Measurements from ENCODE around the gene ENTR1. TPM values are rescaled to one million over a fixed set of nuclear protein-coding genes. Genes with fewer than 3 reads are reported as not detected.

Gene ENTR1
- polyA plus RNA-seq, 1 donor from 2014 or later, result 63.7 TPM

GRCh38 chr9:136354592-136355085 lies 55.8 kb downstream of the ENTR1 start:
- Histone ChIP-seq H4K20me1 (ENCODE audit: insufficient read depth) (no peaks in the 10 kb centered on the region), H3F3A (ENCODE audit: insufficient read depth, low read length, poor library complexity, severe bottlenecking) (no peaks in the 10 kb centered on the region), H3K4me2 (ENCODE audit: low read length) (no peak overlapping the region), H3K79me2 (replicated peaks; ENCODE audit: insufficient read depth, low read length) (no peaks in the 10 kb centered on the region), H3K9me2 (ENCODE audit: insufficient read depth, low read length) (no peaks in the 10 kb centered on the region), H3K9ac (ENCODE audit: low read length) (no peak overlapping the region), H3K27ac (ENCODE audit: low read length) (no peak overlapping the region), H2AFZ (ENCODE audit: low read depth, low read length) (no peak overlapping the region), H3K36me3 (ENCODE audit: insufficient read depth, low read length) (no peaks in the 10 kb centered on the region), H3K27me3 (ENCODE audit: insufficient read depth, low read depth, low read length) (no peaks in the 10 kb centered on the region), H3K4me3 (ENCODE audit: low read length) (no peak overlapping the region), H3K9me3 (ENCODE audit: low read length) (no peaks in the 10 kb centered on the region)
- no peak for TF ChIP-seq REST (IDR thresholded peaks at IDR 0.05; ENCODE audit: borderline replicate concordance)
- no peak for TF ChIP-seq EZH2 (IDR thresholded peaks at IDR 0.05; ENCODE audit: borderline replicate concordance, insufficient read depth, low read length, poor library complexity, severe bottlenecking)
- no peak for TF ChIP-seq SMC3 (conservative IDR thresholded peaks at IDR 0.05; ENCODE audit: poor library complexity)
- TF ChIP-seq POLR2AphosphoS5 (IDR thresholded peaks at IDR 0.05), result no peak
- no peak for TF ChIP-seq CTCF (IDR thresholded peaks at IDR 0.05; ENCODE audit: poor library complexity, severe bottlenecking)
- TF ChIP-seq EP300 (conservative IDR thresholded peaks at IDR 0.05; ENCODE audit: poor library complexity, severe bottlenecking), result no peak
- no peak for TF ChIP-seq RAD21 (conservative IDR thresholded peaks at IDR 0.05)
- TF ChIP-seq TAF1 (IDR thresholded peaks at IDR 0.05; ENCODE audit: low read depth), result no peak

GRCh38 chr9:136353757-136354488 lies 56.5 kb downstream of the ENTR1 start:
- H3K9me2 ChIP-seq (ENCODE audit: insufficient read depth, low read length), result no peaks in the 10 kb centered on the region
- no peaks in the 10 kb centered on the region for H3F3A ChIP-seq (ENCODE audit: insufficient read depth, low read length, poor library complexity, severe bottlenecking)
- H3K27ac ChIP-seq (ENCODE audit: low read length), result no peak overlapping the region
- TF ChIP-seq SMC3 (conservative IDR thresholded peaks at IDR 0.05; ENCODE audit: poor library complexity) (no peak), EP300 (conservative IDR thresholded peaks at IDR 0.05; ENCODE audit: poor library complexity, severe bottlenecking) (no peak), CTCF (IDR thresholded peaks at IDR 0.05; ENCODE audit: poor library complexity, severe bottlenecking) (no peak), RAD21 (conservative IDR thresholded peaks at IDR 0.05) (no peak)
- no peak overlapping the region for H3K4me3 ChIP-seq (ENCODE audit: low read length)
- H3K9me3 ChIP-seq (ENCODE audit: low read length), result no peaks in the 10 kb centered on the region
- no peak overlapping the region for H3K9ac ChIP-seq (ENCODE audit: low read length)
- H3K36me3 ChIP-seq (ENCODE audit: insufficient read depth, low read length), result no peaks in the 10 kb centered on the region
- H3K79me2 ChIP-seq (replicated peaks; ENCODE audit: insufficient read depth, low read length), result no peaks in the 10 kb centered on the region
- H4K20me1 ChIP-seq (ENCODE audit: insufficient read depth), result no peaks in the 10 kb centered on the region
- no peaks in the 10 kb centered on the region for H3K27me3 ChIP-seq (ENCODE audit: insufficient read depth, low read depth, low read length)
- H3K4me2 ChIP-seq (ENCODE audit: low read length), result no peak overlapping the region
- no peak overlapping the region for H2AFZ ChIP-seq (ENCODE audit: low read depth, low read length)

Data from neural cell (in vitro differentiated cells).